ENCODE data around the gene DZIP3. TPM values are rescaled to one million over a fixed set of nuclear protein-coding genes. Genes with fewer than 3 reads are reported as not detected.

DZIP3 gene
- total RNA-seq, 4 donors from 2014 or later = 3.6 to 7.7 (median 3.9) TPM

- no peak for DNase-seq (ENCODE audit: low spot score in 2 of 2)
- Histone ChIP-seq H3K36me3 (no peaks in the 10 kb centered on the region), H3K4me1 (no peaks in the 10 kb centered on the region), H3K4me3 (no peak overlapping the region), H3K27ac (no peak overlapping the region), H3K9me3 (no peaks in the 10 kb centered on the region), H3K27me3 (no peaks in the 10 kb centered on the region)
- TF ChIP-seq EP300 (IDR thresholded peaks at IDR 0.05) (no peak), POLR2A (IDR thresholded peaks at IDR 0.05) (no peak), CTCF (IDR thresholded peaks at IDR 0.05) (no peak), POLR2AphosphoS5 (IDR thresholded peaks at IDR 0.05) (no peak)
- 79% methylated on average over 1 of the region's 1 CpG for WGBS
Observed at GRCh38 chr3:108599677-108600409, 10.3 kb downstream of the DZIP3 start.

GRCh38 chr3:108602249-108602934 is 12.9 kb downstream of the DZIP3 start:
- Histone ChIP-seq H3K4me1 (no peaks in the 10 kb centered on the region), H3K27ac (no peak overlapping the region), H3K27me3 (no peaks in the 10 kb centered on the region), H3K9me3 (no peaks in the 10 kb centered on the region), H3K36me3 (no peaks in the 10 kb centered on the region), H3K4me3 (no peak overlapping the region)
- DNase-seq (ENCODE audit: low spot score in 2 of 2) = no peak
- WGBS = 78% methylated on average over 5 of the region's 5 CpGs
- TF ChIP-seq POLR2AphosphoS5 (IDR thresholded peaks at IDR 0.05) (no peak), EP300 (IDR thresholded peaks at IDR 0.05) (no peak), POLR2A (IDR thresholded peaks at IDR 0.05) (no peak)

GRCh38 chr3:108602935-108603294 is 13.4 kb downstream of the DZIP3 start:
- Histone ChIP-seq H3K27me3 (no peaks in the 10 kb centered on the region), H3K4me1 (no peaks in the 10 kb centered on the region), H3K27ac (no peak overlapping the region), H3K4me3 (no peak overlapping the region), H3K9me3 (no peaks in the 10 kb centered on the region), H3K36me3 (no peaks in the 10 kb centered on the region)
- 81% methylated on average over 2 of the region's 2 CpGs for WGBS
- TF ChIP-seq POLR2AphosphoS5 (IDR thresholded peaks at IDR 0.05) (no peak), CTCF (IDR thresholded peaks at IDR 0.05) (no peak), POLR2A (IDR thresholded peaks at IDR 0.05) (no peak), EP300 (IDR thresholded peaks at IDR 0.05) (no peak)
- no peak for DNase-seq (ENCODE audit: low spot score in 2 of 2)

- Histone ChIP-seq H3K4me3 (no peak overlapping the region), H3K27ac (no peak overlapping the region), H3K9me3 (no peaks in the 10 kb centered on the region), H3K36me3 (no peaks in the 10 kb centered on the region), H3K27me3 (no peaks in the 10 kb centered on the region), H3K4me1 (no peaks in the 10 kb centered on the region)
- DNase-seq (ENCODE audit: low spot score in 2 of 2) = no peak
- TF ChIP-seq EP300 (IDR thresholded peaks at IDR 0.05) = no peak
- no peak for TF ChIP-seq POLR2A (IDR thresholded peaks at IDR 0.05)
- no peak for TF ChIP-seq CTCF (IDR thresholded peaks at IDR 0.05)
- TF ChIP-seq POLR2AphosphoS5 (IDR thresholded peaks at IDR 0.05) = no peak
Observed at GRCh38 chr3:108603691-108604090, 14.2 kb downstream of the DZIP3 start.

- Histone ChIP-seq H3K27ac (no peak overlapping the region), H3K4me3 (no peak overlapping the region), H3K36me3 (no peaks in the 10 kb centered on the region), H3K4me1 (no peaks in the 10 kb centered on the region), H3K9me3 (no peaks in the 10 kb centered on the region), H3K27me3 (no peaks in the 10 kb centered on the region)
- TF ChIP-seq CTCF (IDR thresholded peaks at IDR 0.05) (no peak), EP300 (IDR thresholded peaks at IDR 0.05) (no peak), POLR2A (IDR thresholded peaks at IDR 0.05) (no peak), POLR2AphosphoS5 (IDR thresholded peaks at IDR 0.05) (no peak)
- WGBS = 91% methylated on average over 2 of the region's 2 CpGs
- no peak for DNase-seq (ENCODE audit: low spot score in 2 of 2)
Observed at GRCh38 chr3:108605028-108605427, 15.5 kb downstream of the DZIP3 start.
